Endothelial cell of umbilical vein (primary cell): ENCODE data around the gene RNF186. TPM values are rescaled to one million over a fixed set of nuclear protein-coding genes. Genes with fewer than 3 reads are reported as not detected.

ENCODE experiments used
- BruUV-seq: library from RNA; stranded (reverse); fragments of 400-500 nt; replicated peaks from 2 replicates; lab custom pipeline; 2021; lab: Mats Ljungman, UMichigan
- CTCF ChIA-PET: fragments of 300-600, 350-600 bp; sonication (Branson Sonifier 250); formaldehyde crosslinking; loops from one replicate; lab custom pipeline; 2021; ENCODE audit warnings: antibody characterized with exemption, inconsistent platforms; lab: Charles Lee
- POLR2A ChIA-PET: fragments of 300-600, 350-600 bp; sonication (Branson Sonifier 250); formaldehyde crosslinking; loops from one replicate; lab custom pipeline; 2021; ENCODE audit warnings: antibody characterized with exemption, inconsistent platforms; lab: Charles Lee
- DNase-seq: peaks from one replicate; pipeline ENCODE4 v3.0.0-alpha.2; 2011; ENCODE audit warnings: low read depth, low spot score
- FAIRE-seq: peaks from 2 replicates; lab custom pipeline; 2011; peaks lifted over from hg19 to GRCh38; lab: Jason Lieb, UNC
- H2AFZ ChIP-seq: 2 replicates; pipeline ENCODE4 v1.6.0; 2012; ENCODE audit warnings: low read depth, low read length, control low read depth, inconsistent platforms
- H3K27ac ChIP-seq: 2 replicates; pipeline ENCODE4 v1.5.1; 2011; ENCODE audit warnings: low read depth, mild to moderate bottlenecking, control low read depth, low read length, moderate library complexity; ENCODE audit not compliant: insufficient read depth
- H3K27me3 ChIP-seq, 2 experiments: 2 replicates each; pipeline versions ENCODE4 v1.6.0 to v1.6.1; 2011; ENCODE audit warnings: low read length in 2 of 2, mixed read lengths in 1 of 2; ENCODE audit not compliant: control insufficient read depth in 2 of 2, insufficient read depth in 2 of 2
- H3K36me3 ChIP-seq, 2 experiments: 2 replicates in 1 of 2; 3 replicates in 1 of 2; pipeline ENCODE4 v1.5.1; 2011; ENCODE audit warnings: low read length in 2 of 2, mild to moderate bottlenecking in 1 of 2, moderate library complexity in 1 of 2; ENCODE audit not compliant: control insufficient read depth in 2 of 2, insufficient read depth in 2 of 2; ENCODE audit errors: extremely low read depth in 1 of 2
- H3K4me1 ChIP-seq: 3 replicates; pipeline ENCODE4 v1.5.1; 2011; ENCODE audit warnings: mild to moderate bottlenecking, low read length; ENCODE audit not compliant: control insufficient read depth, insufficient read depth; ENCODE audit errors: extremely low read depth
- H3K4me2 ChIP-seq: 2 replicates; pipeline ENCODE4 v1.6.1; 2011; ENCODE audit warnings: low read length, control low read depth, mixed read lengths; ENCODE audit not compliant: insufficient read depth
- H3K4me3 ChIP-seq, 3 experiments: fragments of 200-600 bp in 1 of 3; sonication (generic), shearing (Covaris generic) in 1 of 3; replicated peaks in 1 of 3; 2 replicates each; pipeline ENCODE4 v1.5.1; 2011 to 2016; ENCODE audit warnings: control low read depth in 3 of 3, low read length in 3 of 3, mild to moderate bottlenecking in 2 of 3, inconsistent platforms in 1 of 3, low read depth in 1 of 3, moderate library complexity in 1 of 3; ENCODE audit not compliant: insufficient read depth in 1 of 3
- H3K79me2 ChIP-seq: 2 replicates; pipeline ENCODE4 v1.6.0; 2012; ENCODE audit warnings: low read length, inconsistent platforms; ENCODE audit not compliant: control insufficient read depth, insufficient read depth
- H3K9ac ChIP-seq: replicated peaks from 2 replicates; pipeline ENCODE3; 2011; ENCODE audit warnings: low read length, control low read depth; ENCODE audit not compliant: insufficient read depth; ENCODE audit errors: extremely low read depth
- H3K9me1 ChIP-seq: replicated peaks from 3 replicates; pipeline ENCODE4 v1.6.0; 2011; ENCODE audit warnings: mild to moderate bottlenecking, low read length; ENCODE audit not compliant: control insufficient read depth, insufficient read depth; ENCODE audit errors: extremely low read depth
- H3K9me3 ChIP-seq: replicated peaks from 2 replicates; pipeline ENCODE4 v1.5.1; 2012; ENCODE audit warnings: low read length, inconsistent platforms; ENCODE audit not compliant: control insufficient read depth, insufficient read depth
- H4K20me1 ChIP-seq: replicated peaks from 2 replicates; pipeline ENCODE3; 2011; ENCODE audit warnings: mild to moderate bottlenecking, low read length; ENCODE audit not compliant: control insufficient read depth, insufficient read depth; ENCODE audit errors: extremely low read depth
- CTCF ChIP-seq, 2 donors: IDR thresholded peaks; 1 replicate in 1 of 2; 2 replicates in 1 of 2; pipeline ENCODE4 v1.5.1; 2011; ENCODE audit warnings: low read length in 2 of 2, mild to moderate bottlenecking in 2 of 2, moderate library complexity in 2 of 2, control low read depth in 1 of 2, inconsistent platforms in 1 of 2, low read depth in 1 of 2; ENCODE audit not compliant: insufficient read depth in 1 of 2; ENCODE audit errors: extremely low read depth in 1 of 2
- EZH2 ChIP-seq: IDR thresholded peaks from 2 replicates; pipeline ENCODE4 v1.6.1; 2012; ENCODE audit warnings: borderline replicate concordance, low read depth, mild to moderate bottlenecking, moderate library complexity, low read length, inconsistent platforms; ENCODE audit not compliant: severe bottlenecking
- FOS ChIP-seq: IDR thresholded peaks from 2 replicates; pipeline ENCODE4 v1.6.1; 2011; ENCODE audit warnings: mild to moderate bottlenecking, low read length, moderate library complexity, borderline replicate concordance; ENCODE audit not compliant: insufficient read depth
- GATA2 ChIP-seq: IDR thresholded peaks from 2 replicates; pipeline ENCODE4 v1.7.0; 2011; ENCODE audit warnings: low read depth, mild to moderate bottlenecking, moderate library complexity, mixed read lengths, low read length; ENCODE audit not compliant: insufficient read length, insufficient read depth
- JUN ChIP-seq: IDR thresholded peaks from 2 replicates; pipeline ENCODE4 v1.6.1; 2011; ENCODE audit warnings: borderline replicate concordance, low read depth; ENCODE audit not compliant: insufficient read length, insufficient read depth
- MAX ChIP-seq: IDR thresholded peaks from 2 replicates; pipeline ENCODE4 v1.6.1; 2011; ENCODE audit not compliant: insufficient read depth, insufficient read length
- MYC ChIP-seq: IDR thresholded peaks from one replicate; pipeline ENCODE4 v1.6.1; 2011; ENCODE audit warnings: mild to moderate bottlenecking, low read depth, low read length
- POLR2A ChIP-seq: IDR thresholded peaks from 2 replicates; pipeline ENCODE4 v1.6.1; 2012; ENCODE audit warnings: low read depth, mild to moderate bottlenecking, control low read depth, low read length
- POLR2AphosphoS5 ChIP-seq: IDR thresholded peaks from 2 replicates; pipeline ENCODE4 v1.6.1; 2012; ENCODE audit warnings: low read depth, mild to moderate bottlenecking, control low read depth, low read length, moderate library complexity; ENCODE audit not compliant: insufficient read depth
- dilution Hi-C: fragments of 300-500 bp; cut with MboI; formaldehyde crosslinking; loops from one replicate; pipeline ENCODE4 v1.15.0; 2019; ENCODE audit warnings: low sequenced_read_pairs; ENCODE audit not compliant: extremely low pct_ligation_motif_present
- intact Hi-C: fragments of 100-400 bp; cut with micrococcal nuclease; formaldehyde crosslinking; loops from one replicate; pipeline ENCODE4 v1.10.0; 2022
- polyA plus RNA-seq, 4 experiments: library from polyadenylated mRNA; depleted of rRNA in 3 of 4; stranded (reverse) in 3 of 4; unstranded in 1 of 4; fragments of >200 nt; gene quantifications; 2 replicates each; pipeline versions ENCODE4 v1.2.1 to v1.2.3, GENCODE V29; 2011 to 2012; ENCODE audit warnings: missing spikeins in 1 of 4
- total RNA-seq: library from RNA; stranded (reverse); gene quantifications from 2 replicates; pipeline ENCODE4 v1.2.3, GENCODE V29; 2021

RNF186 gene
- total and polyA plus RNA-seq, 2 donors (not counting 3 experiments of a cell fraction or from before 2014, with no cell fraction given) = not detected

GRCh38 chr1:19765623-19766022 is 49.5 kb downstream of the RNF186 start:
- no peaks in the 10 kb centered on the region for H3K27me3 ChIP-seq
- H3K79me2 ChIP-seq = no peaks in the 10 kb centered on the region
- no peaks in the 10 kb centered on the region for H4K20me1 ChIP-seq
- no peaks in the 10 kb centered on the region for H3K9me1 ChIP-seq
- H3K4me2 ChIP-seq = peak overlapping the region; percentile 44
- BruUV-seq = no TSS peak
- no peaks in the 10 kb centered on the region for H3K36me3 ChIP-seq
- H3K27ac ChIP-seq = peak overlapping the region; percentile 81
- no peaks in the 10 kb centered on the region for H3K9me3 ChIP-seq
- intact Hi-C loops (loop anchor here (1.0 kb wide), 2 partner anchors 34 to 729 kb away; partner anchors contain the start of gene TMCO4), dilution Hi-C loops (no loop called here)
- ChIA-PET CTCF (interaction anchor here (0.6 to 1.6 kb wide), 12 partner anchors 13 to 152 kb away, joined by 3 to 8 read pairs (median 4); partner anchors contain the start of gene OTUD3), POLR2A (interaction anchor here (0.6 to 1.1 kb wide), 3 partner anchors 32 to 720 kb away, joined by 3 to 4 read pairs (median 4); partner anchors contain the start of gene CAMK2N1)
- peak overlapping the region; percentile 69 for H2AFZ ChIP-seq
- no peak overlapping the region for H3K4me3 ChIP-seq
- FAIRE-seq = peak; percentile 100
- peaks cover 20% of the 10 kb centered on the region for H3K4me1 ChIP-seq
- peak; percentile 94 for DNase-seq
- peak overlapping the region; percentile 28 for H3K9ac ChIP-seq
- TF ChIP-seq MAX (no peak), POLR2AphosphoS5 (peak; percentile 96), POLR2A (no peak), EZH2 (no peak), JUN (peak; percentile 92), GATA2 (peak; percentile 58), FOS (peak; percentile 98), CTCF (IDR thresholded peaks at IDR 0.05; ENCODE audit: extremely low read depth in 1 of 2, insufficient read depth in 1 of 2, low read depth in 1 of 2, low read length in 2 of 2) (no peak), MYC (no peak)
